Measurements from ENCODE around the gene APBA1.

APBA1 gene

DNA sequence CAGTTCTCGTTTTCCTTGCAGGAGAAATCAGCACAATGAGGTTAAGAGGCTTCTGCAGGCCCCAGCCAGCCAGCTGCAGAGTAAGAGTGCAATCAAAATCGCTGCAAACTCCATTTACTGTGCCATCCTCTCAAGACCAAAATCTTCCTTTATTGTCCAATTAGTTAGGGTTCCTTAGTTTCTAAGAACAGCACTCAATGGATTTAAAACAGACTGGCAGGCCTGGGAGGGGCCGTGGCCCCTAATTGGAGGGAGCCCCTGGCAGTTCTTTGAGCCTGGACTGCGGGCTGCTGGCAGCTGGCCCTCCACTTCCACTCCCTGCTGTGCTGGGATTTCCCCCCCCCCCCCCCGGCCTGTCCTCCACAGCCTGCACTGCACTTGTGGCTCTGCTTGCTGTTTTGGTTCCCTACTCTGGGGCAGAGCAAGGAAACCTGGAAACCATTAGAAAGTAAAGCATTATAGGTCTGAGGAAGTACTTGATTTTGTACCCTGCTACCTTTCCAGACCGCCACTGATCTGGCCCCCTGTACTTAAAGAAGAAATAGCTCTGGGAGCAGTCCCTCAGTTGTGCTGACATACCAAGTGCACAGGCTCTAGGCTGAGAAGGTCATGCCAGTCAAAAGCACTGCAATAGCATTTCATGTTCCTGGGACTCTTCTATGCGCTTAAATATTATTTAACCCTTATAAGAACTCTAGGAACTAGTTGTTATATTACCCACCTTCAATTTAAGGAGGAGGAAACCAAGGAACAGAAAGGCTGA is 129.0 kb downstream of the APBA1 start:
- no peak for TF ChIP-seq POLR2AphosphoS5 (IDR thresholded peaks at IDR 0.05; ENCODE audit: low read depth, low read length)
- TF ChIP-seq, protein P1, sequence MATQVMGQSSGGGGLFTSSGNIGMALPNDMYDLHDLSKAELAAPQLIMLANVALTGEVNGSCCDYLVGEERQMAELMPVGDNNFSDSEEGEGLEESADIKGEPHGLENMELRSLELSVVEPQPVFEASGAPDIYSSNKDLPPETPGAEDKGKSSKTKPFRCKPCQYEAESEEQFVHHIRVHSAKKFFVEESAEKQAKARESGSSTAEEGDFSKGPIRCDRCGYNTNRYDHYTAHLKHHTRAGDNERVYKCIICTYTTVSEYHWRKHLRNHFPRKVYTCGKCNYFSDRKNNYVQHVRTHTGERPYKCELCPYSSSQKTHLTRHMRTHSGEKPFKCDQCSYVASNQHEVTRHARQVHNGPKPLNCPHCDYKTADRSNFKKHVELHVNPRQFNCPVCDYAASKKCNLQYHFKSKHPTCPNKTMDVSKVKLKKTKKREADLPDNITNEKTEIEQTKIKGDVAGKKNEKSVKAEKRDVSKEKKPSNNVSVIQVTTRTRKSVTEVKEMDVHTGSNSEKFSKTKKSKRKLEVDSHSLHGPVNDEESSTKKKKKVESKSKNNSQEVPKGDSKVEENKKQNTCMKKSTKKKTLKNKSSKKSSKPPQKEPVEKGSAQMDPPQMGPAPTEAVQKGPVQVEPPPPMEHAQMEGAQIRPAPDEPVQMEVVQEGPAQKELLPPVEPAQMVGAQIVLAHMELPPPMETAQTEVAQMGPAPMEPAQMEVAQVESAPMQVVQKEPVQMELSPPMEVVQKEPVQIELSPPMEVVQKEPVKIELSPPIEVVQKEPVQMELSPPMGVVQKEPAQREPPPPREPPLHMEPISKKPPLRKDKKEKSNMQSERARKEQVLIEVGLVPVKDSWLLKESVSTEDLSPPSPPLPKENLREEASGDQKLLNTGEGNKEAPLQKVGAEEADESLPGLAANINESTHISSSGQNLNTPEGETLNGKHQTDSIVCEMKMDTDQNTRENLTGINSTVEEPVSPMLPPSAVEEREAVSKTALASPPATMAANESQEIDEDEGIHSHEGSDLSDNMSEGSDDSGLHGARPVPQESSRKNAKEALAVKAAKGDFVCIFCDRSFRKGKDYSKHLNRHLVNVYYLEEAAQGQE (IDR thresholded peaks at IDR 0.05; ENCODE audit: insufficient read depth in 1 of 2, low read depth in 2 of 2, low read length in 2 of 2), result no peak

DNA sequence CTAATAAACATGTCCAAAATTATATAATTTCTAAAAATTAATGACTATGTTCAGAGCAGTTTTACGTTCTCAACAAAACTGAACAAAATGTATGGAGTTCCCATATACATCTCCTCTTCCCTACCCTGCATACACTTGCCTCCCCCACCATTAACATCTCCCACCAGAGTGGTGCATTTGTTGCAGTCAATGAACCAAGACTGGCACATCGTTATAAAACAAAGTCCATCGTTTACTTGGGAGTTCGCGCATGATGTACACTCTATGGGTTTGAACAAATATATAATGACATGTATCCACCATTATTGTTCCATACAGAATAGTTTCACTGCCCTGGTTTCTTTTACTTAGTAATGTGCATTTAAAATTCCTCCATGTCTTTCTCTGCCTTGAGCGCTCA is 130.1 kb downstream of the APBA1 start:
- TF ChIP-seq, protein P1 (IDR thresholded peaks at IDR 0.05; ENCODE audit: insufficient read depth in 1 of 2, low read depth in 2 of 2, low read length in 2 of 2), result no peak
- TF ChIP-seq FOXP2 (optimal IDR thresholded peaks at IDR 0.05; ENCODE audit: borderline replicate concordance, extremely low read depth, extremely low read length, insufficient read depth) (no peak), SIN3A (IDR thresholded peaks at IDR 0.05; ENCODE audit: borderline replicate concordance, insufficient read depth, low read length) (no peak)

DNA sequence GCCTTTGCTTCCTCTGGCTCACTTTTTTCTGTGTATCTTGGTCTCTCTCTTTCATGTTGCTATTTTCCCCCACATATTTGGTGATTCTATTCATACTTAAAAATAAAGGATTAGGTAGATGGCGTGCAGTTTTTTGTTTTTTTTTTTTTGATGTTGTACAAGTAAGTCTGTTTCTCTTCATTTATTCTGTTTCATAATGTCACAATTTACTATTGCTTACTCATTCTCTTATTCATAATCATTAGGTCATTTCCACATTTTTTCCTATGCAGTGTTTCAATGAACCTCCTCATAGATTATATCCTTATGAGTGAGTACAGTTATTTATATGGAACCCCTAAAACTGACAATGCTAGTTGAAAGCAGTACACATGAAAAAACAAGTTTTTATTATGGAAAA is 136.3 kb downstream of the APBA1 start:
- TF ChIP-seq, protein P1 (IDR thresholded peaks at IDR 0.05; ENCODE audit: insufficient read depth in 1 of 2, low read depth in 2 of 2, low read length in 2 of 2), result no peak
- TF ChIP-seq POLR2AphosphoS5 (IDR thresholded peaks at IDR 0.05; ENCODE audit: low read depth, low read length) (no peak), TAF1 (IDR thresholded peaks at IDR 0.05; ENCODE audit: borderline replicate concordance, insufficient read depth, low read length) (no peak), FOXP2 (optimal IDR thresholded peaks at IDR 0.05; ENCODE audit: borderline replicate concordance, extremely low read depth, extremely low read length, insufficient read depth) (no peak), SIN3A (IDR thresholded peaks at IDR 0.05; ENCODE audit: borderline replicate concordance, insufficient read depth, low read length) (no peak)

DNA sequence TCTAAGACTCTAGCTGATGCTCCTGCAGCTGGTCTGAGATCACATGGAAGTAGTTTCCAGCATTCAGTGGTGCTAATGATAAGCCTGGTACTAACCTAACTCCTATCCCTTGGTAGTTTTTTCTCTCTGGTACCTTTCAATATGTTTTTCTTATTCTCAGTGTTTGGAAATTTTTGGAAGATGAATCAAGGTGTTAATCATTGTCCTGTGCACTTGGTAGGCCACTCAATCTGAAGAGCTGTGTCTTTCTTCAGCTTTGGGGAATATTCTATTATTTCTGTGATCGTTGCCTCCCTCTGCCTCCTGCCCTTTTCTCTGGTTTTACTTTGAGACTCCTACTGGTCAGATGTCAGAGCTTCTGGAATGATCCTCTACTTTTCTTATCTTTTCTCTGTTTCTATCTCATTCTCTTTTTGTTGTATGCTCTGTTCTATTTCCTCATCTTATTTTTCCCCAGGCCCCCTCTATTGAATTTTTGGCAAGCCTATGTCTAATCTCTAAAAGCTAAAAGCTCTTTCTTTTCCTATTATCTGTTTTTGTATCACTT is 136.8 kb downstream of the APBA1 start:
- no peak for TF ChIP-seq POLR2AphosphoS5 (IDR thresholded peaks at IDR 0.05; ENCODE audit: low read depth, low read length)
- TF ChIP-seq TAF1 (IDR thresholded peaks at IDR 0.05; ENCODE audit: borderline replicate concordance, insufficient read depth, low read length), result no peak

DNA sequence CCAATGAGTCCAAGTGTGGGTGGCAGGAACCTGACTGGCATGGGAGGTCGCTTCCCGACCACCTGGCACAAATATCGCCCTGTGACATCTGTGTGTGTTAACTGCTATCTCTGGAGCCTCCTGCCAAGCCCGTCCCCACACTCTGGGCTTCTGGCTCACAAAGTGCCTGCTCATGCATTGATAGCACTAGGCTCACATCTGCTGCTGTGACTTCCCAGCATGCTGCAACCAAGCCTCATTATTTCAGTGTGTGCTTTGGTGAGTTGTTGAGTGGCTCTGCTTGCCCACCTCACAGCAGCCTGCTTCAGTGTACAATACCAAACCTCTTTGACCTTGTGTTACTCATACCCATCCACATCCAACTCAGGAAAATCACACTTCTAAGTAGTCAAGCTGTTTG is 139.8 kb downstream of the APBA1 start:
- TF ChIP-seq, protein P1 (IDR thresholded peaks at IDR 0.05; ENCODE audit: insufficient read depth in 1 of 2, low read depth in 2 of 2, low read length in 2 of 2), result no peak
- TF ChIP-seq FOXP2 (optimal IDR thresholded peaks at IDR 0.05; ENCODE audit: borderline replicate concordance, extremely low read depth, extremely low read length, insufficient read depth), result no peak
- no peak for TF ChIP-seq TAF1 (IDR thresholded peaks at IDR 0.05; ENCODE audit: borderline replicate concordance, insufficient read depth, low read length)
- no peak for TF ChIP-seq POLR2AphosphoS5 (IDR thresholded peaks at IDR 0.05; ENCODE audit: low read depth, low read length)
- TF ChIP-seq SIN3A (IDR thresholded peaks at IDR 0.05; ENCODE audit: borderline replicate concordance, insufficient read depth, low read length), result no peak

Data from PFSK-1 (cell line).